ENCODE results near the gene NOXRED1. TPM values are rescaled to one million over a fixed set of nuclear protein-coding genes. Genes with fewer than 3 reads are reported as not detected.

Gene NOXRED1
- total RNA-seq, 4 donors from 2014 or later = 1.2 to 2.8 TPM; not detected in 2

- Histone ChIP-seq H3K4me3 (peak overlapping the region in 2 of 4 donors; percentile 74 to 87), H3K27me3 (no peaks in the 10 kb centered on the region), H3K27ac (no peak overlapping the region), H3K9me3 (no peaks in the 10 kb centered on the region), H3K4me1 (peaks cover 0 to 14% (median 8%) of the 10 kb centered on the region in 4 donors), H3K36me3 (peaks cover 0 to 29% (median 0%) of the 10 kb centered on the region in 3 donors)
- no peak for DNase-seq
- no peak for TF ChIP-seq CTCF (IDR thresholded peaks at IDR 0.05)
- TF ChIP-seq POLR2A (IDR thresholded peaks at IDR 0.05) = no peak
Measured at GRCh38 chr14:77455966-77456640, 32.8 kb upstream of the NOXRED1 start.

GRCh38 chr14:77442196-77442595 lies 18.9 kb upstream of the NOXRED1 start:
- Histone ChIP-seq H3K4me3 (no peak overlapping the region), H3K27ac (no peak overlapping the region), H3K9me3 (no peaks in the 10 kb centered on the region), H3K27me3 (no peaks in the 10 kb centered on the region), H3K36me3 (peaks cover 0 to 94% (median 0%) of the 10 kb centered on the region in 3 donors), H3K4me1 (no peaks in the 10 kb centered on the region)
- no peak for DNase-seq
- TF ChIP-seq CTCF (IDR thresholded peaks at IDR 0.05) (no peak), POLR2A (IDR thresholded peaks at IDR 0.05) (no peak)

- H3K27ac ChIP-seq = no peak overlapping the region
- DNase-seq = no peak
- TF ChIP-seq CTCF (IDR thresholded peaks at IDR 0.05) (no peak), POLR2A (IDR thresholded peaks at IDR 0.05) (no peak)
Measured at GRCh38 chr14:77439861-77440260, 16.5 kb upstream of the NOXRED1 start.

GRCh38 chr14:77438596-77438995 lies 15.3 kb upstream of the NOXRED1 start:
- no peaks in the 10 kb centered on the region for H3K27me3 ChIP-seq
- H3K9me3 ChIP-seq = no peaks in the 10 kb centered on the region
- H3K4me1 ChIP-seq = no peaks in the 10 kb centered on the region
- TF ChIP-seq CTCF (IDR thresholded peaks at IDR 0.05) (no peak), POLR2A (IDR thresholded peaks at IDR 0.05) (no peak)
- peaks cover 0 to 95% (median 0%) of the 10 kb centered on the region in 3 donors for H3K36me3 ChIP-seq
- H3K4me3 ChIP-seq = no peak overlapping the region
- DNase-seq = no peak
- no peak overlapping the region for H3K27ac ChIP-seq

More at GRCh38 chr14:77439861-77440260, 16.5 kb upstream of the NOXRED1 start:
- Histone ChIP-seq H3K27me3 (no peaks in the 10 kb centered on the region), H3K4me3 (no peak overlapping the region), H3K9me3 (no peaks in the 10 kb centered on the region), H3K36me3 (peaks cover 0 to 95% (median 0%) of the 10 kb centered on the region in 3 donors), H3K4me1 (no peaks in the 10 kb centered on the region)

GRCh38 chr14:77436042-77436441 lies 12.7 kb upstream of the NOXRED1 start:
- no peak for TF ChIP-seq CTCF (IDR thresholded peaks at IDR 0.05)
- TF ChIP-seq POLR2A (IDR thresholded peaks at IDR 0.05) = no peak
- no peaks in the 10 kb centered on the region for H3K27me3 ChIP-seq
- no peaks in the 10 kb centered on the region for H3K4me1 ChIP-seq
- no peak for DNase-seq
- peaks cover 0 to 95% (median 0%) of the 10 kb centered on the region in 3 donors for H3K36me3 ChIP-seq
- H3K4me3 ChIP-seq = no peak overlapping the region
- no peak overlapping the region for H3K27ac ChIP-seq
- H3K9me3 ChIP-seq = no peaks in the 10 kb centered on the region
